Liver (tissue), 9 donors: ENCODE results near the gene LRMDA. TPM values are rescaled to one million over a fixed set of nuclear protein-coding genes. Genes with fewer than 3 reads are reported as not detected.

Source experiments
- DNase-seq: peaks from one replicate; pipeline ENCODE4 v3.0.0-alpha.2; 2017; ENCODE audit warnings: low spot score
- H3K27ac ChIP-seq, 2 donors: one replicate each; pipeline ENCODE4 v1.7.0; 2013; ENCODE audit warnings: inconsistent platforms in 2 of 2, low read length in 2 of 2, control low read depth in 1 of 2, low read depth in 1 of 2, mild to moderate bottlenecking in 1 of 2
- H3K27me3 ChIP-seq, 4 donors: one replicate each; pipeline versions ENCODE4 v1.6.1 to v1.7.0; 2013; ENCODE audit warnings: low read length in 3 of 4, inconsistent platforms in 1 of 4, mild to moderate bottlenecking in 1 of 4, moderate library complexity in 1 of 4; ENCODE audit not compliant: control insufficient read depth in 4 of 4, insufficient read depth in 4 of 4
- H3K36me3 ChIP-seq, 4 donors: one replicate each; pipeline versions ENCODE4 v1.6.1 to v1.7.0; 2013; ENCODE audit warnings: low read length in 3 of 4, mild to moderate bottlenecking in 3 of 4, low read depth in 1 of 4, moderate library complexity in 1 of 4; ENCODE audit not compliant: control insufficient read depth in 4 of 4, insufficient read depth in 3 of 4
- H3K4me1 ChIP-seq, 4 donors: one replicate each; pipeline versions ENCODE4 v1.6.1 to v1.7.0; 2013; ENCODE audit warnings: low read length in 3 of 4, mild to moderate bottlenecking in 3 of 4, moderate library complexity in 1 of 4; ENCODE audit not compliant: control insufficient read depth in 4 of 4, insufficient read depth in 4 of 4
- H3K4me3 ChIP-seq, 3 donors: one replicate each; pipeline versions ENCODE4 v1.6.1 to v1.7.0; 2013; ENCODE audit warnings: low read length in 3 of 3, control low read depth in 1 of 3, low read depth in 1 of 3, mild to moderate bottlenecking in 1 of 3
- H3K9ac ChIP-seq, 2 donors: one replicate each; pipeline ENCODE4 v1.7.0; 2013; ENCODE audit warnings: low read length in 2 of 2, mild to moderate bottlenecking in 2 of 2, moderate library complexity in 2 of 2, control low read depth in 1 of 2, low read depth in 1 of 2
- H3K9me3 ChIP-seq, 4 donors: one replicate each; pipeline versions ENCODE4 v1.6.1 to v1.7.0; 2013; ENCODE audit warnings: low read length in 3 of 4; ENCODE audit not compliant: control insufficient read depth in 4 of 4
- ATF3 ChIP-seq: IDR thresholded peaks from 2 replicates; pipeline ENCODE4 v1.6.1; 2016; ENCODE audit warnings: antibody characterized with exemption
- CTCF ChIP-seq: fragments of 150-350 bp; IDR thresholded peaks from 2 replicates; pipeline ENCODE4 v1.5.1; 2017; ENCODE audit warnings: improper control_type of control experiment, low read depth, low read length; ENCODE audit not compliant: missing input control
- EGR1 ChIP-seq, 2 donors: IDR thresholded peaks; 2 replicates each; pipeline ENCODE4 v1.6.1; 2016 to 2018; ENCODE audit warnings: antibody characterized with exemption in 2 of 2, low read depth in 2 of 2
- FOXA1 ChIP-seq: IDR thresholded peaks from 2 replicates; pipeline ENCODE4 v1.6.1; 2016; ENCODE audit warnings: antibody characterized with exemption
- FOXA2 ChIP-seq: IDR thresholded peaks from 2 replicates; pipeline ENCODE4 v1.6.1; 2016; ENCODE audit warnings: antibody characterized with exemption
- GABPA ChIP-seq, 2 donors: IDR thresholded peaks in 1 of 2; conservative IDR thresholded peaks in 1 of 2; 2 replicates each; pipeline ENCODE4 v1.6.1; 2016; ENCODE audit warnings: antibody characterized with exemption in 2 of 2, mild to moderate bottlenecking in 1 of 2, moderate library complexity in 1 of 2
- HNF4A ChIP-seq, 2 donors: conservative IDR thresholded peaks; 2 replicates each; pipeline ENCODE4 v1.6.1; 2016; ENCODE audit warnings: antibody characterized with exemption in 2 of 2, mild to moderate bottlenecking in 2 of 2
- HNF4G ChIP-seq: IDR thresholded peaks from 2 replicates; pipeline ENCODE4 v1.6.1; 2016; ENCODE audit warnings: antibody characterized with exemption
- JUND ChIP-seq, 2 donors: IDR thresholded peaks; 2 replicates each; pipeline ENCODE4 v1.6.1; 2016; ENCODE audit warnings: antibody characterized with exemption in 2 of 2
- NR2F2 ChIP-seq: IDR thresholded peaks from 2 replicates; pipeline ENCODE4 v1.6.1; 2016; ENCODE audit warnings: antibody characterized with exemption
- RAD21 ChIP-seq, 2 donors: IDR thresholded peaks; 2 replicates each; pipeline ENCODE4 v1.6.1; 2016; ENCODE audit warnings: antibody characterized with exemption in 2 of 2, mild to moderate bottlenecking in 2 of 2
- REST ChIP-seq: IDR thresholded peaks from 2 replicates; pipeline ENCODE4 v1.6.1; 2016; ENCODE audit warnings: antibody characterized with exemption, mild to moderate bottlenecking
- RXRA ChIP-seq, 2 donors: IDR thresholded peaks; 2 replicates each; pipeline ENCODE4 v1.6.1; 2017 to 2018; ENCODE audit warnings: antibody characterized with exemption in 2 of 2, mild to moderate bottlenecking in 1 of 2
- SP1 ChIP-seq: IDR thresholded peaks from 2 replicates; pipeline ENCODE4 v1.6.1; 2018; ENCODE audit warnings: antibody characterized with exemption, mild to moderate bottlenecking
- TAF1 ChIP-seq: conservative IDR thresholded peaks from 2 replicates; pipeline ENCODE4 v1.6.1; 2016; ENCODE audit warnings: antibody characterized with exemption, mild to moderate bottlenecking
- YY1 ChIP-seq: IDR thresholded peaks from 2 replicates; pipeline ENCODE4 v1.6.1; 2016; ENCODE audit warnings: antibody characterized with exemption, mild to moderate bottlenecking
- WGBS: extraction: QIAGEN DNeasy Blood & Tissue Kit; methylation state at CpG from one replicate; pipeline ENCODE4 v1.1.7; 2013; 5-methylcytosine and 5-hydroxymethylcytosine counted together
- polyA plus RNA-seq, 2 donors: library from polyadenylated mRNA; stranded (reverse) in 1 of 2; unstranded in 1 of 2; fragments of 200-250 nt in 1 of 2; fragments of >200 nt in 1 of 2; fragmentation: Nextera tagmentation in 1 of 2; extraction: Ambion mirVana in 1 of 2; gene quantifications; one replicate each; pipeline versions ENCODE4 v1.2.1 to v1.2.3, GENCODE V29; 2013 to 2015
- total RNA-seq, 2 donors: library from RNA; depleted of rRNA; stranded (reverse); fragments of >200 nt; gene quantifications; one replicate each; pipeline ENCODE4 v1.2.3, GENCODE V29; 2014
- TF ChIP-seq, protein P1 (sequence below): IDR thresholded peaks from 2 replicates; pipeline ENCODE4 v1.6.1; 2016; ENCODE audit warnings: antibody characterized with exemption
- TF ChIP-seq, protein P2 (sequence below): IDR thresholded peaks from 2 replicates; pipeline ENCODE4 v1.6.1; 2016; ENCODE audit warnings: antibody characterized with exemption
- donor health status: healthy.
- donor health status: healthy.
- donor health status: healthy.
- donor health status: healthy.
- donor health status: healthy.

The LRMDA gene
- total and polyA plus RNA-seq, 4 donors = 7.9 to 15.8 (median 11.3) TPM

GRCh38 chr10:75969031-75969430, 537.6 kb downstream of the LRMDA start:
- Histone ChIP-seq H3K36me3 (no peaks in the 10 kb centered on the region), H3K9ac (no peak overlapping the region), H3K4me1 (no peaks in the 10 kb centered on the region), H3K27ac (no peak overlapping the region), H3K9me3 (no peaks in the 10 kb centered on the region), H3K27me3 (no peaks in the 10 kb centered on the region), H3K4me3 (no peak overlapping the region)
- WGBS = 85% methylated on average over 2 of the region's 2 CpGs
- no peak for DNase-seq
- TF ChIP-seq RAD21 (IDR thresholded peaks at IDR 0.05) = no peak
- TF ChIP-seq REST = no peak
- TF ChIP-seq EGR1 (IDR thresholded peaks at IDR 0.05; ENCODE audit: low read depth in 2 of 2) = no peak
- no peak for TF ChIP-seq SP1
- TF ChIP-seq, protein P1, sequence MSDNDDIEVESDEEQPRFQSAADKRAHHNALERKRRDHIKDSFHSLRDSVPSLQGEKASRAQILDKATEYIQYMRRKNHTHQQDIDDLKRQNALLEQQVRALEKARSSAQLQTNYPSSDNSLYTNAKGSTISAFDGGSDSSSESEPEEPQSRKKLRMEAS = no peak
- no peak for TF ChIP-seq YY1
- no peak for TF ChIP-seq JUND (IDR thresholded peaks at IDR 0.05)
- TF ChIP-seq CTCF = no peak
- no peak for TF ChIP-seq HNF4A (conservative IDR thresholded peaks at IDR 0.05)
- TF ChIP-seq NR2F2 = no peak
- TF ChIP-seq RXRA (IDR thresholded peaks at IDR 0.05) = no peak
- no peak for TF ChIP-seq HNF4G
- no peak for TF ChIP-seq FOXA2
- no peak for TF ChIP-seq FOXA1
- no peak for TF ChIP-seq GABPA (IDR thresholded peaks at IDR 0.05 in 1 of 2, conservative IDR thresholded peaks at IDR 0.05 in 1 of 2)
- no peak for TF ChIP-seq TAF1
- TF ChIP-seq ATF3 = no peak
- TF ChIP-seq, protein P2, sequence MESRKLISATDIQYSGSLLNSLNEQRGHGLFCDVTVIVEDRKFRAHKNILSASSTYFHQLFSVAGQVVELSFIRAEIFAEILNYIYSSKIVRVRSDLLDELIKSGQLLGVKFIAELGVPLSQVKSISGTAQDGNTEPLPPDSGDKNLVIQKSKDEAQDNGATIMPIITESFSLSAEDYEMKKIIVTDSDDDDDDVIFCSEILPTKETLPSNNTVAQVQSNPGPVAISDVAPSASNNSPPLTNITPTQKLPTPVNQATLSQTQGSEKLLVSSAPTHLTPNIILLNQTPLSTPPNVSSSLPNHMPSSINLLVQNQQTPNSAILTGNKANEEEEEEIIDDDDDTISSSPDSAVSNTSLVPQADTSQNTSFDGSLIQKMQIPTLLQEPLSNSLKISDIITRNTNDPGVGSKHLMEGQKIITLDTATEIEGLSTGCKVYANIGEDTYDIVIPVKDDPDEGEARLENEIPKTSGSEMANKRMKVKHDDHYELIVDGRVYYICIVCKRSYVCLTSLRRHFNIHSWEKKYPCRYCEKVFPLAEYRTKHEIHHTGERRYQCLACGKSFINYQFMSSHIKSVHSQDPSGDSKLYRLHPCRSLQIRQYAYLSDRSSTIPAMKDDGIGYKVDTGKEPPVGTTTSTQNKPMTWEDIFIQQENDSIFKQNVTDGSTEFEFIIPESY = no peak
